Mesenchymal stem cell (in vitro differentiated cells and primary cell): ENCODE results near the gene PDE11A.
A peak's percentile ranks its signal among the peaks of the same experiment; 100 is the strongest.

ENCODE experiments used
- DNase-seq: peaks from one replicate; pipeline ENCODE4 v3.0.0-alpha.2; 2013
- H2AFZ ChIP-seq: one replicate; pipeline ENCODE4 v1.6.1; 2013; ENCODE audit warnings: low read depth, mild to moderate bottlenecking, control low read depth, inconsistent platforms, low read length, moderate library complexity
- H2AK5ac ChIP-seq: 2 replicates; pipeline ENCODE4 v1.6.1; 2013; ENCODE audit warnings: low read length, moderate library complexity, mild to moderate bottlenecking, inconsistent platforms; ENCODE audit not compliant: severe bottlenecking
- H2BK120ac ChIP-seq: one replicate; pipeline ENCODE4 v1.6.1; 2013; ENCODE audit warnings: low read depth, mild to moderate bottlenecking, inconsistent platforms, low read length, moderate library complexity
- H2BK12ac ChIP-seq, 2 experiments: one replicate each; pipeline ENCODE4 v1.6.1; 2013; ENCODE audit warnings: inconsistent platforms in 2 of 2, low read length in 2 of 2, mild to moderate bottlenecking in 2 of 2, moderate library complexity in 2 of 2, control low read depth in 1 of 2
- H2BK15ac ChIP-seq: one replicate; pipeline ENCODE4 v1.6.1; 2013; ENCODE audit warnings: mild to moderate bottlenecking, low read depth, inconsistent platforms; ENCODE audit not compliant: poor library complexity, severe bottlenecking
- H2BK5ac ChIP-seq: 2 replicates; pipeline ENCODE4 v1.6.1; 2013; ENCODE audit warnings: low read depth, mild to moderate bottlenecking, low read length, control low read depth, inconsistent platforms; ENCODE audit not compliant: poor library complexity, severe bottlenecking
- H3K14ac ChIP-seq, 2 experiments: one replicate each; pipeline ENCODE4 v1.6.1; 2013; ENCODE audit warnings: inconsistent platforms in 2 of 2, low read length in 2 of 2, control low read depth in 1 of 2, mild to moderate bottlenecking in 1 of 2, moderate library complexity in 1 of 2
- H3K18ac ChIP-seq, 2 experiments: one replicate each; pipeline ENCODE4 v1.6.1; 2013; ENCODE audit warnings: inconsistent platforms in 2 of 2, low read length in 2 of 2, control low read depth in 1 of 2, low read depth in 1 of 2, mild to moderate bottlenecking in 1 of 2
- H3K23ac ChIP-seq, 2 experiments: one replicate each; pipeline ENCODE4 v1.6.1; 2013; ENCODE audit warnings: inconsistent platforms in 2 of 2, low read length in 2 of 2, mild to moderate bottlenecking in 2 of 2, moderate library complexity in 2 of 2, control low read depth in 1 of 2
- H3K27ac ChIP-seq: 2 replicates; pipeline ENCODE4 v1.5.1; 2013; ENCODE audit warnings: mild to moderate bottlenecking, moderate library complexity, low read length, control low read depth, inconsistent platforms; ENCODE audit not compliant: poor library complexity, severe bottlenecking
- H3K27me3 ChIP-seq, 2 experiments: 2 replicates each; pipeline versions ENCODE4 v1.6.1 to v1.7.0; 2013; ENCODE audit warnings: low read length in 2 of 2, mild to moderate bottlenecking in 2 of 2, moderate library complexity in 2 of 2, control low read depth in 1 of 2, inconsistent platforms in 1 of 2; ENCODE audit not compliant: control insufficient read depth in 1 of 2, insufficient read depth in 1 of 2
- H3K36me3 ChIP-seq, 2 experiments: 2 replicates each; pipeline versions ENCODE4 v1.6.1 to v1.7.0; 2013; ENCODE audit warnings: low read length in 2 of 2, control low read depth in 1 of 2, inconsistent platforms in 1 of 2, low read depth in 1 of 2, mild to moderate bottlenecking in 1 of 2; ENCODE audit not compliant: insufficient read depth in 2 of 2, control insufficient read depth in 1 of 2
- H3K4ac ChIP-seq, 2 experiments: one replicate each; pipeline ENCODE4 v1.6.1; 2013; ENCODE audit warnings: inconsistent platforms in 2 of 2, low read length in 2 of 2, mild to moderate bottlenecking in 2 of 2, moderate library complexity in 2 of 2, control low read depth in 1 of 2, low read depth in 1 of 2
- H3K4me1 ChIP-seq: 2 replicates; pipeline ENCODE4 v1.6.1; 2013; ENCODE audit warnings: low read depth, low read length, control low read depth; ENCODE audit not compliant: control insufficient read depth, insufficient read depth
- H3K4me2 ChIP-seq: 2 replicates; pipeline ENCODE4 v1.6.1; 2013; ENCODE audit warnings: low read length, mild to moderate bottlenecking, inconsistent platforms; ENCODE audit not compliant: poor library complexity, severe bottlenecking
- H3K4me3 ChIP-seq, 2 experiments: 2 replicates each; pipeline versions ENCODE4 v1.5.1 to v1.7.0; 2013; ENCODE audit warnings: low read length in 2 of 2, mild to moderate bottlenecking in 2 of 2, control low read depth in 1 of 2, low read depth in 1 of 2; ENCODE audit not compliant: insufficient read depth in 1 of 2
- H3K79me1 ChIP-seq: replicated peaks from 2 replicates; pipeline ENCODE4 v1.6.1; 2013; ENCODE audit warnings: mild to moderate bottlenecking, control low read depth, low read length, inconsistent platforms; ENCODE audit not compliant: poor library complexity, severe bottlenecking
- H3K9ac ChIP-seq: 2 replicates; pipeline ENCODE4 v1.7.0; 2013; ENCODE audit warnings: mild to moderate bottlenecking, low read length, moderate library complexity
- H3K9me3 ChIP-seq: 2 replicates; pipeline ENCODE4 v1.7.0; 2013; ENCODE audit warnings: mild to moderate bottlenecking, low read length; ENCODE audit not compliant: control insufficient read depth
- H4K8ac ChIP-seq: one replicate; pipeline ENCODE4 v1.6.1; 2013; ENCODE audit warnings: inconsistent platforms, mild to moderate bottlenecking, low read length, moderate library complexity
- H4K91ac ChIP-seq: one replicate; pipeline ENCODE4 v1.6.1; 2013; ENCODE audit warnings: mild to moderate bottlenecking, low read length, inconsistent platforms
- WGBS: methylation state at CpG from one replicate; pipeline ENCODE4 v1.1.7; 2013; ENCODE audit warnings: mixed read lengths; 5-methylcytosine and 5-hydroxymethylcytosine counted together

Gene PDE11A

DNA sequence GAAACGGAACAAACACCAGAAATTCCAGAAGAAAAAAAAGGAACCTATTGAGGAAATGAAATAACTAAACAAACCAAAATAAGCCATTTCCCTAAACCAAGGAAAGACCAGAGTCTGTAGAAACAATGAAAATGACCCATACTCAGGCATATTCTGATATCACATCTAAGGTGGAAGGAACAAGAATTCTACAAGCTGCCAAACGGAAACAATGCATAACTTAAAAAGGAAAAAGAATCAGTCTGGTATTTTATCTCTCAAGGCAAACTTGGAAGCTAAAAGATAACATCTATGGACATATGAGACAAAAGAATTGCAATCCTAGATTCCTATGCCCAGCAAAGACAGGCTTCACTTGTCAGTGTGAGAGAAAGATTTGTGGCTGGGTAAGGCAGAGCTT, 326.2 kb downstream of the PDE11A start:
- DNase-seq: no peak
- no peak overlapping the region for H2BK12ac ChIP-seq
- no peak overlapping the region for H3K4ac ChIP-seq
- H2BK5ac ChIP-seq: no peak overlapping the region
- H3K4me2 ChIP-seq: no peak overlapping the region
- no peak overlapping the region for H2BK15ac ChIP-seq
- no peak overlapping the region for H3K18ac ChIP-seq
- H2AK5ac ChIP-seq: no peak overlapping the region
- H3K27ac ChIP-seq: no peak overlapping the region
- WGBS: 100% methylated on average over 1 of the region's 2 CpGs
- H3K27me3 ChIP-seq: peaks cover 7 to 11% of the 10 kb centered on the region in 2 experiments
- H3K79me1 ChIP-seq: no peaks in the 10 kb centered on the region
- H2AFZ ChIP-seq: no peak overlapping the region
- no peak overlapping the region for H2BK120ac ChIP-seq
- no peak overlapping the region for H3K14ac ChIP-seq
- no peak overlapping the region for H3K4me3 ChIP-seq
- H4K91ac ChIP-seq: no peak overlapping the region
- H3K36me3 ChIP-seq: no peaks in the 10 kb centered on the region
- H3K4me1 ChIP-seq: no peaks in the 10 kb centered on the region
- H3K9me3 ChIP-seq: no peaks in the 10 kb centered on the region
- H4K8ac ChIP-seq: no peak overlapping the region
- no peak overlapping the region for H3K23ac ChIP-seq
- no peak overlapping the region for H3K9ac ChIP-seq

DNA sequence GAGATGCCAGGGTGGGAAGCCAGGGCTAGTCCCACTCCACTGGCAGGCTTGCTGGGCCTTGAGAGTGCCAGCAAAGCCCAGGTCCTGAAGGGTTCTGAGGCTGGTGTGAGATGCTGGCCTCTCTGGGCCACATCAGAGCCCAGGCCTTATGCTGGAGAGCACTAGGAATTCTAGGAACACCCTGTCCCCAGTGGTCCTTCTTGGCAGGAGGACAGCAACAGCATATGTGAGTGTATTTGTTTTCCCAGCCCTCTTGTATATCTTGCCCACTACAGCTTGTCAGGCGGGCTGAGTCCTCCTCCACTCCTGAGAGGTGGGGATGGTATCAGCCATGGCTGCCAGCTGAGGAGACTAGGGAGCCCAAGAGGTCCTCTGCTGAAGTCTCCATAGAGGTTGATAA, 327.0 kb downstream of the PDE11A start:
- Histone ChIP-seq H3K23ac (no peak overlapping the region), H3K14ac (no peak overlapping the region), H2AFZ (no peak overlapping the region), H3K9ac (no peak overlapping the region), H3K4me2 (no peak overlapping the region), H2BK120ac (no peak overlapping the region), H2BK5ac (no peak overlapping the region), H4K8ac (peak overlapping the region; percentile 57), H2AK5ac (no peak overlapping the region), H3K18ac (no peak overlapping the region), H2BK15ac (no peak overlapping the region), H3K36me3 (no peaks in the 10 kb centered on the region), H3K4me1 (no peaks in the 10 kb centered on the region), H3K79me1 (no peaks in the 10 kb centered on the region), H4K91ac (no peak overlapping the region), H3K4me3 (no peak overlapping the region), H2BK12ac (no peak overlapping the region), H3K9me3 (no peaks in the 10 kb centered on the region), H3K27me3 (peaks cover 7 to 11% of the 10 kb centered on the region in 2 experiments), H3K4ac (no peak overlapping the region), H3K27ac (no peak overlapping the region)
- WGBS: 89% methylated on average over 1 of the region's 1 CpG
- DNase-seq: no peak

DNA sequence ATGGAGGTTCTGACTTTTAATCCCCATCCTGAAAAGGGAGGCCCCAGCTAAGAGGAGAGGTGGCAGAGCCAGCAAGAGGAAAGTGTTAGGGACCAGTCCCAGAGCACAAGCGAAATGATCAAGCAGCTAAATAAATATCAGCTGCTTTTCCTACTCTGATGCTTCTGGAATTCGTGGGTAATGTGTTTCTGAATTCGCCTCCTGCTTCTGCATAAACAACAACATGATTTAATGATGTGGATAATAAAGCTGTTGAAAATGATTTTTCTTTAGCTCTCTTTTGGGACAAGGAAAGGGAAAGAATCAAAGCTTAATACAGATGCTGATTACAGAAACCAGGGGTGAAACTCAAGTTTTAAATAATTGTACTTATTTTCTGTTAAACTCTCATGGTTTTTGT, 329.7 kb downstream of the PDE11A start:
- Histone ChIP-seq H3K36me3 (no peaks in the 10 kb centered on the region), H3K4me3 (no peak overlapping the region), H3K4ac (no peak overlapping the region), H2AFZ (no peak overlapping the region), H2BK12ac (no peak overlapping the region), H3K9me3 (no peaks in the 10 kb centered on the region), H3K27ac (no peak overlapping the region), H3K79me1 (no peaks in the 10 kb centered on the region), H3K4me2 (no peak overlapping the region), H3K23ac (no peak overlapping the region), H4K91ac (no peak overlapping the region), H2BK15ac (no peak overlapping the region), H3K27me3 (peaks cover 11% of the 10 kb centered on the region in 2 experiments), H3K14ac (no peak overlapping the region), H2AK5ac (no peak overlapping the region), H3K9ac (no peak overlapping the region), H3K4me1 (no peaks in the 10 kb centered on the region), H2BK120ac (no peak overlapping the region), H4K8ac (no peak overlapping the region), H3K18ac (no peak overlapping the region), H2BK5ac (no peak overlapping the region)
- no peak for DNase-seq
- WGBS: 67% methylated on average over 3 of the region's 3 CpGs

DNA sequence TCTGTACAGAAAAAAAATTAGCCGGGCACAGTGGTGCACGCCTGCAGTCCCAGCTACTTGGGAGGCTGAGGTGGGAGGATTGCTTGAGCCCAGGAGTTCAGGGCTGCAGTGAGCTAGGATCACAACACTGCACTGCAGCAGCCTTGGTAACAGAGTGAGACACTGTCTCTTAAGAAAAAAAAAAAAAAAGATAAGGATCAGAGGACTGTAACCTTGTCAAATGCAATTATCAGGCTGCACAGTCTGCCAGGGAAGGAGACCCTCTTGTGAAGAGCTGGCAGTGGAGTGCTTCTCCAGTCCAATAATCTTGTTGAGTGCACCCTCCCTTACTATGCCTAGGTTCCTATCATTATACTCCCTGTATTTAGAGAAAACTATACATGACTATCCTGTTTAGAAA, 330.7 kb downstream of the PDE11A start:
- no peak overlapping the region for H3K18ac ChIP-seq
- no peak overlapping the region for H2AK5ac ChIP-seq
- H3K9me3 ChIP-seq: no peaks in the 10 kb centered on the region
- H2BK15ac ChIP-seq: no peak overlapping the region
- no peak overlapping the region for H2BK12ac ChIP-seq
- no peak overlapping the region for H4K91ac ChIP-seq
- no peak overlapping the region for H3K9ac ChIP-seq
- no peak overlapping the region for H3K23ac ChIP-seq
- no peak overlapping the region for H3K4me3 ChIP-seq
- no peak overlapping the region for H3K27ac ChIP-seq
- H2BK120ac ChIP-seq: no peak overlapping the region
- H3K4me1 ChIP-seq: no peaks in the 10 kb centered on the region
- H3K4me2 ChIP-seq: no peak overlapping the region
- H3K27me3 ChIP-seq: peaks cover 11% of the 10 kb centered on the region in 2 experiments
- H3K4ac ChIP-seq: no peak overlapping the region
- no peak overlapping the region for H2BK5ac ChIP-seq
- DNase-seq: no peak
- H4K8ac ChIP-seq: no peak overlapping the region
- no peak overlapping the region for H2AFZ ChIP-seq
- H3K14ac ChIP-seq: no peak overlapping the region
- 94% methylated on average over 2 of the region's 2 CpGs for WGBS
- no peaks in the 10 kb centered on the region for H3K36me3 ChIP-seq
- H3K79me1 ChIP-seq: no peaks in the 10 kb centered on the region
